Testis (tissue), 2 donors: ENCODE data around the gene MLF1.

Source experiments
- CTCF ChIP-seq, 3 experiments: fragments of 450-650 bp in 2 of 3; fragments of 200-600 bp in 1 of 3; sonication (generic) in 1 of 3; IDR thresholded peaks; one replicate each; pipeline ENCODE4 v1.5.1; 2016 to 2019; ENCODE audit warnings: antibody characterized with exemption in 3 of 3, mild to moderate bottlenecking in 2 of 3, moderate library complexity in 1 of 3
- POLR2A ChIP-seq: fragments of 450-650 bp; IDR thresholded peaks from one replicate; pipeline ENCODE4 v1.6.1; 2017; ENCODE audit warnings: antibody characterized with exemption, mild to moderate bottlenecking, moderate library complexity

- no peak for TF ChIP-seq CTCF (IDR thresholded peaks at IDR 0.05)
- TF ChIP-seq POLR2A = no peak
Measured at GRCh38 chr3:158590223-158590622, 19.2 kb downstream of the MLF1 start.
